Testis (tissue), 2 donors: ENCODE data around the gene RCBTB1.

ENCODE experiments used
- CTCF ChIP-seq, 3 experiments: fragments of 450-650 bp in 2 of 3; fragments of 200-600 bp in 1 of 3; sonication (generic) in 1 of 3; IDR thresholded peaks; one replicate each; pipeline ENCODE4 v1.5.1; 2016 to 2019; ENCODE audit warnings: antibody characterized with exemption in 3 of 3, mild to moderate bottlenecking in 2 of 3, moderate library complexity in 1 of 3
- POLR2A ChIP-seq: fragments of 450-650 bp; IDR thresholded peaks from one replicate; pipeline ENCODE4 v1.6.1; 2017; ENCODE audit warnings: antibody characterized with exemption, mild to moderate bottlenecking, moderate library complexity

GRCh38 chr13:49607761-49608160 is 22.4 kb upstream of the RCBTB1 start:
- TF ChIP-seq CTCF (IDR thresholded peaks at IDR 0.05) (no peak), POLR2A (no peak)
